AG04450 (cell line): ENCODE results near the gene APLP2. TPM values are rescaled to one million over a fixed set of nuclear protein-coding genes. Genes with fewer than 3 reads are reported as not detected.
A peak's percentile ranks its signal among the peaks of the same experiment; 100 is the strongest.

Experiments
- CTCF ChIA-PET: fragments of 300-600, 350-600 bp; formaldehyde crosslinking; extraction: SDS; loops from one replicate; lab custom pipeline; 2022; ENCODE audit warnings: antibody characterized with exemption, inconsistent platforms; lab: Charles Lee
- POLR2A ChIA-PET: fragments of 350-600 bp; formaldehyde crosslinking; extraction: SDS; loops from one replicate; lab custom pipeline; 2021; ENCODE audit warnings: antibody characterized with exemption, inconsistent platforms; lab: Yijun Ruan, JAX
- DNase-seq: peaks from one replicate; pipeline ENCODE4 v3.0.0-alpha.2; 2011; ENCODE audit warnings: low read depth, low spot score
- H3K27ac ChIP-seq: one replicate; pipeline ENCODE4 v1.5.1; 2012; ENCODE audit warnings: low read depth, low read length, control low read depth
- H3K27me3 ChIP-seq: one replicate; pipeline ENCODE4 v1.6.0; 2012; ENCODE audit warnings: low read length; ENCODE audit not compliant: control insufficient read depth, insufficient read depth
- H3K4me3 ChIP-seq: 2 replicates; pipeline ENCODE4 v1.5.1; 2011; ENCODE audit warnings: mild to moderate bottlenecking, low read depth, low read length, control low read depth
- H3K9me3 ChIP-seq: 2 replicates; pipeline ENCODE4 v1.5.1; 2012; ENCODE audit warnings: low read length; ENCODE audit not compliant: control insufficient read depth, insufficient read depth
- polyA plus RNA-seq: library from polyadenylated mRNA; depleted of rRNA; stranded (reverse); fragments of >200 nt; gene quantifications from 2 replicates; pipeline ENCODE4 v1.2.3, GENCODE V29; 2011
- TF ChIP-seq, protein P1 (sequence below): IDR thresholded peaks from 2 replicates; pipeline ENCODE4 v1.5.1; 2011; ENCODE audit warnings: low read depth, low read length, control low read depth, inconsistent platforms

Gene APLP2
- polyA plus RNA-seq, 1 experiment: 273 TPM

DNA sequence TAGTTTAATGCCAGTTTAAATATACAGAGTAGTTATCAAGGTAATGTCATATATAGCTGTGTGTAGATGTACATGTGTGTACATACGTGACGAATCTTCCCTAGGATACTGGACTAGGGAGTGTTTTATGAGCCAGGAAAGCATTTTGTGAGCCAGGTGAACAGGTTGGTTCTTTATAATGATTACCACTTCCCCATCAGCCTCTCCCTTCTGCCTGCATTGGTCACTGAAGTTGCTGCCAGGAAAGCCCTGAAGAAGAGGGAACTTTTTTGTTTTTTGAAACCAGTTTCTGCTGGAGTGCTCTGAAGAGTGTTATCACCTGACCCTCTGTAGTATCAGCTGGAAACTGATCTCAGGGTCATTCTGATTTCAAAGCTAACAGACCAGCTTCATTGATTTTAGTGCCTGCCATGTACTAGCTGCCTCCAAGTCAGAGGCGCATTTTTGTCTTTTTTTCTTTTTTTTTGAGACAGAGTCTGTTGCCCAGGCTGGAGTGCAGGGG lies 75.7 kb downstream of the APLP2 start:
- ChIA-PET POLR2A (no interaction called here), CTCF (interaction anchor here (0.6 to 1.7 kb wide), 2 partner anchors 13 to 18 kb away, joined by 4 to 11 read pairs; no protein-coding TSS in a partner anchor)
- Histone ChIP-seq H3K27me3 (no peaks in the 10 kb centered on the region), H3K27ac (no peak overlapping the region), H3K9me3 (no peaks in the 10 kb centered on the region), H3K4me3 (no peak overlapping the region)
- DNase-seq: no peak
- TF ChIP-seq, protein P1, sequence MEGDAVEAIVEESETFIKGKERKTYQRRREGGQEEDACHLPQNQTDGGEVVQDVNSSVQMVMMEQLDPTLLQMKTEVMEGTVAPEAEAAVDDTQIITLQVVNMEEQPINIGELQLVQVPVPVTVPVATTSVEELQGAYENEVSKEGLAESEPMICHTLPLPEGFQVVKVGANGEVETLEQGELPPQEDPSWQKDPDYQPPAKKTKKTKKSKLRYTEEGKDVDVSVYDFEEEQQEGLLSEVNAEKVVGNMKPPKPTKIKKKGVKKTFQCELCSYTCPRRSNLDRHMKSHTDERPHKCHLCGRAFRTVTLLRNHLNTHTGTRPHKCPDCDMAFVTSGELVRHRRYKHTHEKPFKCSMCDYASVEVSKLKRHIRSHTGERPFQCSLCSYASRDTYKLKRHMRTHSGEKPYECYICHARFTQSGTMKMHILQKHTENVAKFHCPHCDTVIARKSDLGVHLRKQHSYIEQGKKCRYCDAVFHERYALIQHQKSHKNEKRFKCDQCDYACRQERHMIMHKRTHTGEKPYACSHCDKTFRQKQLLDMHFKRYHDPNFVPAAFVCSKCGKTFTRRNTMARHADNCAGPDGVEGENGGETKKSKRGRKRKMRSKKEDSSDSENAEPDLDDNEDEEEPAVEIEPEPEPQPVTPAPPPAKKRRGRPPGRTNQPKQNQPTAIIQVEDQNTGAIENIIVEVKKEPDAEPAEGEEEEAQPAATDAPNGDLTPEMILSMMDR: no peak

DNA sequence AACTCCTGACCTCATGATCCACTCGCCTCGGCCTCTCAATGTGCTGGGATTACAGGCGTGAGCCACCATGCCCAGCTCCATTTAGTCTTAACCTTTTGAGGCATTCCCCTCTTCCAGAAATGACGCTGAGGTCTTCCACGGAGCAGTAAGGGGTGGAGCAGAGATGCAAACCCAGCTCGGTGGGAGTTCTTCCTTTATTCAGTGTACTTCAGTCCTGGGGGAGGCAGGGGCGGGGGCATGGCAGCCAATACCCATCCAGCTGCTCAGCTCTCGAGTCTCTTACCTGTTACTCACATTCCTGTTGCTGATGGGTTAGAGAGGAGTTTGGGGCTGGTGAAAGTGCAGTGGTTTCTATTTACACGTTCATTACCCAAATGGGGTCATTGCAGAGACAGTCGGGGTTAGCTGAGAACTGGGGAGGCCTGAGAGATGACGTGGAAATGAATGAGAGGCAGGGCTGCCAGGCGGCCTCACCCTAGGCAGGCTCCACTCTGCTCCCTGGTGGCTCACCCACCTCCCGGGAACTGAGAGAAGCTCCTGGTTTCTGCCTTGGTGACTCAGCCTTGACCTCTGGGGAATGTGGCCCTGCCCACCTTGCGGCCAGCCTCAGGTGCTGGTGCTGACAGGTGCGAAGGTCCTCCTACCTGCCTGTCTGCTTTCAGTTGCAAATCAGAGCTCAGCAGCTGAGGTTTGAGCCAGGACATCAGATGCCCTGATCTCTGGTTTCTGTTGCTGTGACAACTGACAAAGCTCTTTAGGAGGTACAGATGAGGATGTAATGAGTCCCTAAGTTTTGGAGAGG lies 76.5 kb downstream of the APLP2 start:
- no peak for DNase-seq
- ChIA-PET CTCF (interaction anchor here (0.6 to 1.3 kb wide), 4 partner anchors 220 to 380 kb away, joined by 3 to 6 read pairs (median 4); no protein-coding TSS in a partner anchor), POLR2A (no interaction called here)
- Histone ChIP-seq H3K4me3 (no peak overlapping the region), H3K9me3 (no peaks in the 10 kb centered on the region), H3K27ac (no peak overlapping the region), H3K27me3 (no peaks in the 10 kb centered on the region)
- TF ChIP-seq, protein P1: peak; percentile 29

DNA sequence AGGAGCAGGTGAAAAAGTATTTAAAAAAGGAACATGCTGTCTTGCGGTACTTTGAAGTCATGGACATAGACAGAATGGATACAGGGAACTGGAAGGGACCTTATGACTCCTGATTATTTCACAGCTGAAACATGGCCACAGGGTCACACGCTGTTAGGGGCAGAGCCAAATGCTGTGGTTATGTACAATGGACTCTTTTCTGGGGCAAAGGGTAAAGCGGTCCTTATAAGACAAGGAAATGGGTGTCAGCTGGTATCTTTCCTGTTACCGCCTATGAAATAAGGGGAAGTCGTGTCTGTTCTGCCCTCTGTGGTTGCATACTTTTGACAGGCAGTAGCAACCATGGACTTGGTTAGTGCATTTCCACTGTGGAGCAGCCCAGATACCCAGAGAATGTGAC lies 77.1 kb downstream of the APLP2 start:
- Histone ChIP-seq H3K27me3 (no peaks in the 10 kb centered on the region), H3K9me3 (no peaks in the 10 kb centered on the region), H3K27ac (no peak overlapping the region), H3K4me3 (no peak overlapping the region)
- ChIA-PET POLR2A (no interaction called here), CTCF (interaction anchor here (0.6 to 1.3 kb wide), 3 partner anchors 221 to 380 kb away, joined by 3 to 6 read pairs (median 5); no protein-coding TSS in a partner anchor)
- TF ChIP-seq, protein P1: no peak
- DNase-seq: no peak

DNA sequence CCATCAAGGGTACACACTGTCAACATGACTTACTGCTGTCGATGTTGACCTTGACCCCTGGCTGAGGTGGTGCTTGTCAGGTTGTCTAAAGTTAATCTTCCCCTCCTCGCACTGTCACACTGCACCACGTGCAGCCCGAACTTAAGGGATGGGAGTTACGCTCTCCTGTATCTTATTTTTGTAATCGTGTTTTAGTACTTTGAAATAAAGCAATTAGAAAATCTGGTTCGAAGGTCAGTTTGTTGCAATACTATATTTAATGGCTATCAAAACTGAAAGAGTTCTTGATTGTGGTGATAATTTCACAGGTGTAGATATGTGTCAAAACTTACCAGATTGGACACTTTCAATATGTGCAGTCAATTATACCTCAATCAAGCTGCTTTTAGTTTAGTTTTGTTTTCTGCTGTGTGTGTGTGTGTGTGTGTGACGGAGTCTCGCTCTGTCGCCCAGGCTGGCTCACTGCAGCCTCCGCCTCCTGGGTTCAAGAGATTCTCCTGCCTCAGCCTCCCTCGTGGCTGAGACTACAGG lies 79.2 kb downstream of the APLP2 start:
- CTCF ChIA-PET: interaction anchor here (0.6 kb wide), 1 partner anchor 75 kb away, joined by 3 read pairs; no protein-coding TSS in a partner anchor
- DNase-seq: no peak
- POLR2A ChIA-PET: no interaction called here

More for the DNA sequence above, 79.2 kb downstream of the APLP2 start:
- Histone ChIP-seq H3K9me3 (no peaks in the 10 kb centered on the region), H3K27me3 (no peaks in the 10 kb centered on the region), H3K27ac (no peak overlapping the region), H3K4me3 (no peak overlapping the region)
- TF ChIP-seq, protein P1: no peak
